BLaER1 treated with 17β-estradiol and CSF1 and Interleukin-3, amounts not matched to agents 10 nM and 100 nM (cell line): Measurements from ENCODE around the gene LIPI.
"Not testable (repeated sequence)": the region's sequence is repeated elsewhere in the genome, so short reads cannot be mapped to it uniquely, and the experiment has no call there.

Source experiments
- H3K27ac ChIP-seq, 11 experiments: shearing (Covaris generic); formaldehyde crosslinking; 2 replicates each; pipeline ENCODE4 v1.8.1; 2022
- H3K27me3 ChIP-seq, 11 experiments: shearing (Covaris generic); formaldehyde crosslinking; 2 replicates each; pipeline ENCODE4 v1.8.1; 2022
- H3K36me3 ChIP-seq, 11 experiments: shearing (Covaris generic); formaldehyde crosslinking; 2 replicates each; pipeline ENCODE4 v1.8.1; 2022
- H3K4me1 ChIP-seq, 10 experiments: shearing (Covaris generic); formaldehyde crosslinking; 2 replicates each; pipeline ENCODE4 v1.8.1; 2022
- H3K4me2 ChIP-seq, 11 experiments: shearing (Covaris generic); formaldehyde crosslinking; 2 replicates each; pipeline ENCODE4 v1.8.1; 2022
- H3K4me3 ChIP-seq, 10 experiments: shearing (Covaris generic); formaldehyde crosslinking; 2 replicates each; pipeline ENCODE4 v1.8.1; 2022
- H3K9ac ChIP-seq, 11 experiments: shearing (Covaris generic); formaldehyde crosslinking; 2 replicates each; pipeline ENCODE4 v1.8.1; 2022
- H3K9me3 ChIP-seq, 11 experiments: shearing (Covaris generic); formaldehyde crosslinking; replicated peaks in 1 of 11; 2 replicates each; pipeline ENCODE4 v1.8.1; 2022
- H4K20me1 ChIP-seq, 11 experiments: shearing (Covaris generic); formaldehyde crosslinking; 2 replicates each; pipeline ENCODE4 v1.8.1; 2022
- Cebpa-rat ChIP-seq, 11 experiments: shearing (Covaris generic); IDR thresholded peaks; 2 replicates each; pipeline ENCODE4 v1.8.1; 2022

The LIPI gene

DNA sequence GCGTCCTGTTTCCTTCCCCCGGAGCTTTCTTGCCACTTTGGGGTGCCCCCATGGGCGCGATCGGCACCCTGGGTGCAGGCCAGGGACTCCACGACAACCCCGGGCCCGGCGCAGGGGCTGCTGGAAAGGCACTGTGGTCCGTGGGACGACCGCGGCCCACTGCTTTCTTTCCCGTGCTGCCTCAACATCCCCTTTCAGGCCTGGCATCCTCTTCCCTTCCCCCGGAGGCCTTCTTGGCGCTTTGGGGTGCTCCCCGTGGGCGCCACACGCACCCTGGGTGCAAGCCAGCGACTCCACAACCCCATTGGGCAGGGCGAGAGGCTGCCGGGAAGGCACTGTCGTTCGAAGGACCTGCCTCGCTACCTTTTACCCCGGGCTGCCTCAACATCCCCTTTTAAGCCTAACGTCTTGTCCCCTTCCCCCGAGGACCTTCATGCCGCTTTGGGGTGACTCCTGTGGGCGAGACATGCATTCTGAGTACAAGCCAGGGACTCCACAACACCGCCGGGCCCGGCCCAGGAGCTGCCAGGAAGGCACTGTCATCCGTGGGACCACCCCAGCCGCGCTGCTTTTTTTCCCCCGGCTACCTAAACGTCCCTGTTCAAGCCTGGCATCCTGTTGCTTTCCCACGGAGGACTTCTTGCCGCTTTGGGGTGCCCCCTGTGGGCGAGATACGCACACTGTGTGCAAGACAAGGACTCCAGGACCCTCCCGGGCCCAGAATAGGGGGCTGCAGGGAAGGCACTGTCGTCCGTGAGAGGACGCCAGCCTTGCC lies 137.8 kb downstream of the LIPI start:
- no peaks in the 10 kb centered on the region for H3K4me1 ChIP-seq
- no peak overlapping the region for H3K4me2 ChIP-seq
- H4K20me1 ChIP-seq: no peaks in the 10 kb centered on the region
- peaks cover 11 to 80% (median 67%) of the 10 kb centered on the region in 11 experiments; a peak in 21 of 22 replicates for H3K36me3 ChIP-seq
- no peak overlapping the region for H3K27ac ChIP-seq
- H3K4me3 ChIP-seq: no peak overlapping the region
- H3K9ac ChIP-seq: no peak overlapping the region
- TF ChIP-seq Cebpa-rat (IDR thresholded peaks at IDR 0.05): no peak
- H3K9me3 ChIP-seq: peaks cover 67 to 85% (median 81%) of the 10 kb centered on the region in 11 experiments
- H3K27me3 ChIP-seq: no peaks in the 10 kb centered on the region

- Histone ChIP-seq H3K4me1 (no peaks in the 10 kb centered on the region), H3K36me3 (peaks cover 11 to 73% (median 67%) of the 10 kb centered on the region in 11 experiments; a peak in 21 of 22 replicates), H3K9ac (no peak overlapping the region), H4K20me1 (no peaks in the 10 kb centered on the region), H3K4me2 (no peak overlapping the region), H3K4me3 (no peak overlapping the region), H3K9me3 (peaks cover 64 to 76% (median 74%) of the 10 kb centered on the region in 11 experiments), H3K27me3 (no peaks in the 10 kb centered on the region), H3K27ac (no peak overlapping the region)
- no peak for TF ChIP-seq Cebpa-rat (IDR thresholded peaks at IDR 0.05)
These were observed 138.6 kb downstream of the LIPI start for GRCh38 chr21:14071902-14072734.

DNA sequence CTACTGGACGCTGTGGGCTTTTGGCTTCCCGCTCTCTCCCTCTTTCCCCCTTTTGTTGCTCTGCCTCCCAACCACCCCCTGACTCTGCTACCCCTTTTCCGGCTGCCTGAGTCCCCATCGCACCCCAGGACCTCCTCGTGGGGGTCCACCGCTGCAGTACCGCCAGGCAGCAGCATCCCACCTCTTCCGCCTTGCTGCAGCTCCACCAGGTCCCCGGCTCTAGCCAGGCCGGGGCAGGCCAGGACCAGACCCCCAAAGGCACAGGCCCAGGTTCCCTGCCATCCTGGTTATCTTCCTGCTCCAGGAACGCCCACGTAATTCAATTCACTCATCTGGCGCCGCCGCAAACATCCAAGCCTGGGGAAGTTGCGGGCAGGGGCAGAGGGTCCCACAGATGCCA lies 139.8 kb downstream of the LIPI start:
- no peak overlapping the region for H3K4me2 ChIP-seq
- no peak overlapping the region for H3K27ac ChIP-seq
- H3K36me3 ChIP-seq: peaks cover 11 to 67% (median 63%) of the 10 kb centered on the region in 11 experiments; a peak in 21 of 22 replicates
- no peak overlapping the region for H3K4me3 ChIP-seq
- H3K27me3 ChIP-seq: no peaks in the 10 kb centered on the region
- no peak for TF ChIP-seq Cebpa-rat (IDR thresholded peaks at IDR 0.05)
- H4K20me1 ChIP-seq: no peaks in the 10 kb centered on the region
- H3K4me1 ChIP-seq: no peaks in the 10 kb centered on the region
- peaks cover 59 to 65% (median 64%) of the 10 kb centered on the region in 11 experiments for H3K9me3 ChIP-seq
- no peak overlapping the region for H3K9ac ChIP-seq

GRCh38 chr21:14070049-14070893 lies 140.5 kb downstream of the LIPI start:
- Histone ChIP-seq H3K4me1 (no peaks in the 10 kb centered on the region), H3K4me2 (no peak overlapping the region), H3K9ac (no peak overlapping the region), H3K4me3 (no peak overlapping the region), H3K36me3 (peaks cover 11 to 60% (median 57%) of the 10 kb centered on the region in 11 experiments; a peak in 21 of 22 replicates), H4K20me1 (no peaks in the 10 kb centered on the region), H3K27ac (no peak overlapping the region), H3K27me3 (no peaks in the 10 kb centered on the region), H3K9me3 (peaks cover 52 to 58% (median 57%) of the 10 kb centered on the region in 11 experiments)
- no peak for TF ChIP-seq Cebpa-rat (IDR thresholded peaks at IDR 0.05)

DNA sequence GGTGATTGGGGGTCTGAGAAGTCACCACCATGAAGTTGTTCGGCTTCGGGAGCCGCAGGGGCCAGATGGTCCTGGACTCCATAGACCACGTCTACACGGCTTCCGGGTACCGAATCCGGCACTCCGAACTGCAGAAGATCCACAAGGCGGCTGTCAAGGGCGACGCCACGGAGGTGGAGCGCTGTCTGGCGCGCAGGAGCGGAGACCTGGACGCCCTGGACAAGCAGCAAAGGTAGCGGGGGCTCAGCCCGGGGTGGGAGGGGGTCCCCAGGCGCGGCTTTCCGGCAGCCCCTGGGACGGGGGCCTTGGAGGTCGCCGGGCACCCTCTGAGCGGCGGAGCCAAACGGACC lies 146.5 kb downstream of the LIPI start:
- Histone ChIP-seq H3K9ac (no peak overlapping the region), H3K27ac (no peak overlapping the region), H3K9me3 (peaks cover 5 to 24% (median 18%) of the 10 kb centered on the region in 11 experiments; a peak in 18 of 22 replicates), H3K27me3 (no peaks in the 10 kb centered on the region), H3K4me1 (no peaks in the 10 kb centered on the region), H4K20me1 (no peaks in the 10 kb centered on the region), H3K4me3 (no peak overlapping the region), H3K36me3 (peaks cover 0 to 11% (median 1%) of the 10 kb centered on the region in 11 experiments; a peak in 6 of 22 replicates), H3K4me2 (no peak overlapping the region)
- TF ChIP-seq Cebpa-rat (IDR thresholded peaks at IDR 0.05): no peak

- not testable (repeated sequence) for H3K4me3 ChIP-seq, H3K27me3 ChIP-seq, H3K27ac ChIP-seq, H4K20me1 ChIP-seq, H3K4me1 ChIP-seq, H3K4me2 ChIP-seq, H3K9ac ChIP-seq
- Histone ChIP-seq H3K36me3 (peaks cover 0 to 16% (median 5%) of the 10 kb centered on the region in 11 experiments; a peak in 7 of 22 replicates), H3K9me3 (peaks cover 5 to 29% (median 20%) of the 10 kb centered on the region in 11 experiments; a peak in 18 of 22 replicates)
These were observed 147.0 kb downstream of the LIPI start for GRCh38 chr21:14063620-14064295.

DNA sequence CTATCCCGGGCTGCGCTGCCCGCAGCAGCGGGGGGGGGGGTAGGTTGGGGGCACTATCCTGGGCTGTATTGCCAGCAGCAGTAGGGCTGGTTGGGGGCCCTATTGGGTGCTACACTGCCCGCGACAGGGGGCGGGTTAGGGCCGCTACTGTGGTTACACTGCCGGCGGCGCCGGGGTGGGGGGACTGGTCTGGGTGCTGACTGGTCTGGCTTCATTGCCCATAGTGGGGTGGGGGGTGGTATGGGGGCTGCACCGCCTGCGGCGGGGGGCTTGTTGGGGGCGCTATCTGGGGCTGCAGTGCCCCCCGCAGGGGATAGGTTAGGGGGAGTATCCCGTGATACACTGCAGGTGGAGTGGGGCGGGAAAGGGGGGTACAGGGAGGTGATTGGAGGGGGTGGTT lies 148.1 kb downstream of the LIPI start:
- H3K4me3 ChIP-seq, H3K27ac ChIP-seq, H4K20me1 ChIP-seq, H3K4me2 ChIP-seq, H3K4me1 ChIP-seq, H3K9ac ChIP-seq, H3K27me3 ChIP-seq: not testable (repeated sequence)
- peaks cover 0 to 20% (median 5%) of the 10 kb centered on the region in 11 experiments; a peak in 7 of 22 replicates for H3K36me3 ChIP-seq
- H3K9me3 ChIP-seq: peaks cover 5 to 32% (median 20%) of the 10 kb centered on the region in 11 experiments; a peak in 18 of 22 replicates

DNA sequence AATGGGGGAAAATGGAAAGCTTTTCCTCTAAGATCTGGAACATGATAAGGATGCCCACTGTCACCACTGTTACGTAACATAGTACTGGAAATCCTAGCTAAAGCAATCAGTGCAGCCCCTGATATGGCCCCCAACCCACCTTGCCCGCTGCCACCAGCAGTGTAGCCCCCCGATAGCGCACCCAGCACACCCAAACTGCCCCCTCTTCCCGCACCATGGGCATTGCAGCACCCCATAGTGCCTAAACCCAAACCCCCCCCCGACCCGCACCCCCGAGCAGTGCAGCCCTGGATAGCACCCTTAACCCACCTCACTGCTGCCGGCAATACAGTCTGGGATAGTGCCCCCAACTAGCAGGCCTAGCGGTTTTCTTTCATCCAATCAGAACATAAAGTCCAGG lies 148.9 kb downstream of the LIPI start:
- not testable (repeated sequence) for H3K9ac ChIP-seq, H3K27ac ChIP-seq, H3K4me2 ChIP-seq, H3K4me1 ChIP-seq, H3K27me3 ChIP-seq, H3K4me3 ChIP-seq, H4K20me1 ChIP-seq
- H3K9me3 ChIP-seq: peaks cover 6 to 41% (median 22%) of the 10 kb centered on the region in 11 experiments; a peak in 18 of 22 replicates
- H3K36me3 ChIP-seq: peaks cover 0 to 22% (median 5%) of the 10 kb centered on the region in 11 experiments; a peak in 7 of 22 replicates

DNA sequence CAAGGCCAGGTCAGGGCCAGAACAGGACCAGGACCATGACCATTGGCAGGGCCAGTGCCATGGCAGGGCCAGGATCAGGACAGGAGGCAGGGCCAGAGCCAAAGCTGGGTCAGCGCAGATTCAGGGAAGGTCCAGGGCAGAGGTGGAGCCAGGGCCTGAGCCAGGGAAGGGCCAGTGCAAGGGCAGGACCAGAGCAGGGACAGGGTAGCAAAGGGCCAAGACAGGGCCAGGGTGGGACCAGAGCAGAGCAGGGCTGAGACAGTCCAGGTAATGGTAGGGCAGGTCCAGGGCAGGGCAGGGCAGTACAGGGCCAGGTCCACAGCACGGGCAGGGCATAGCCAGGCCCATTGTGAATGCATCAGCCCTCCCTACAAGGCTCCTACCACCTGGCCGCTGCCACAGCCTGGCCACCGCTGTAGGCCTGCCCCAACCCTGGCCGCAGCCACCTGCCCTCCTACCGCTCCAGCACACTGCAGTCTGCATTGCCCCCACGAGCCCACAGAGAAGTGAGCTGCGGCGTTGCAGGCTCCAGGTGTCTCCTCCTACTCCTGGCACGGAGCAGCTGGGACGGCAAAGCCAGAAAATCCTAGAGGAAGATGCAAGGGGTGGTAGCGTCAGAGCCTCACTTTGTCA lies 151.6 kb downstream of the LIPI start:
- H3K4me1 ChIP-seq, H3K4me2 ChIP-seq, H3K27ac ChIP-seq, H3K4me3 ChIP-seq, H3K27me3 ChIP-seq, H3K9ac ChIP-seq: not testable (repeated sequence)
- H3K36me3 ChIP-seq: peaks cover 0 to 33% (median 11%) of the 10 kb centered on the region in 11 experiments; a peak in 12 of 22 replicates
- H4K20me1 ChIP-seq: peaks cover 0 to 12% (median 0%) of the 10 kb centered on the region in 11 experiments; a peak in 3 of 22 replicates
- peaks cover 13 to 66% (median 35%) of the 10 kb centered on the region in 11 experiments; a peak in 19 of 22 replicates for H3K9me3 ChIP-seq
